B cell (primary cell): ENCODE data around the gene ABCD3.
"Not testable (repeated sequence)": the region's sequence is repeated elsewhere in the genome, so short reads cannot be mapped to it uniquely, and the experiment has no call there.

ENCODE experiments used
- EZH2 ChIP-seq: IDR thresholded peaks from 2 replicates; pipeline ENCODE4 v1.6.1; 2012; ENCODE audit warnings: borderline replicate concordance, low read depth, mild to moderate bottlenecking, moderate library complexity, low read length; ENCODE audit not compliant: insufficient read depth, poor library complexity, severe bottlenecking
- TF ChIP-seq, protein P1 (sequence below): fragments of 200-600 bp; IDR thresholded peaks from one replicate; pipeline ENCODE4 v1.8.0; 2022; ENCODE audit warnings: antibody characterized with exemption, mild to moderate bottlenecking

DNA sequence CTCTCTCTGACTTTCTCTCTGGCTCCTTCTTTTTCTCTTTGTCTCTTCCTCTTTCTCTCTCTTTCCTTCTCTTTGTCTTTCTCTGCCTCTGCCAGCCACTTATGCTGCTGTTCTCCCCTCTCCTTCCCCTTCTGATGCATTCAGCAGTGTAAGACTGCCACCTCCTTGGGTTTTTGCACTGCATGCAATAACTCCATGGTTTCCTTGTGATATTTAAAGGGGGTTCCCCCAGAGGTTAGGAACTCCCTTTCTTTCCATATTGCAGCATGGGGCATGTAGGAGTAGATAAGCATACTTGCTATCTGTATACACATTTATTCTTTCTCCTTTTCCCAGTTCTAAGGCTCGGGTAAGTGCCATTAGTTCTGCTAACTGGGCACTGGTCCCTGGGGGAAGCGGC lies 44.9 kb upstream of the ABCD3 start:
- TF ChIP-seq, protein P1, sequence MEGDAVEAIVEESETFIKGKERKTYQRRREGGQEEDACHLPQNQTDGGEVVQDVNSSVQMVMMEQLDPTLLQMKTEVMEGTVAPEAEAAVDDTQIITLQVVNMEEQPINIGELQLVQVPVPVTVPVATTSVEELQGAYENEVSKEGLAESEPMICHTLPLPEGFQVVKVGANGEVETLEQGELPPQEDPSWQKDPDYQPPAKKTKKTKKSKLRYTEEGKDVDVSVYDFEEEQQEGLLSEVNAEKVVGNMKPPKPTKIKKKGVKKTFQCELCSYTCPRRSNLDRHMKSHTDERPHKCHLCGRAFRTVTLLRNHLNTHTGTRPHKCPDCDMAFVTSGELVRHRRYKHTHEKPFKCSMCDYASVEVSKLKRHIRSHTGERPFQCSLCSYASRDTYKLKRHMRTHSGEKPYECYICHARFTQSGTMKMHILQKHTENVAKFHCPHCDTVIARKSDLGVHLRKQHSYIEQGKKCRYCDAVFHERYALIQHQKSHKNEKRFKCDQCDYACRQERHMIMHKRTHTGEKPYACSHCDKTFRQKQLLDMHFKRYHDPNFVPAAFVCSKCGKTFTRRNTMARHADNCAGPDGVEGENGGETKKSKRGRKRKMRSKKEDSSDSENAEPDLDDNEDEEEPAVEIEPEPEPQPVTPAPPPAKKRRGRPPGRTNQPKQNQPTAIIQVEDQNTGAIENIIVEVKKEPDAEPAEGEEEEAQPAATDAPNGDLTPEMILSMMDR, result not testable (repeated sequence)
- TF ChIP-seq EZH2, result not testable (repeated sequence)
